Dendritic cell treated with granulocyte-macrophage colony-stimulating factor and Interleukin-4, amounts not matched to agents 40 ng/mL and 50 ng/mL, for 4 days (primary cell): ENCODE data around the gene MAN1A1.

Experiments used
- H3K27ac Mint-ChIP-seq: one replicate; pipeline ENCODE4 v1.8.0; 2022; ENCODE audit warnings: mild to moderate bottlenecking, mixed read lengths
- H3K27me3 Mint-ChIP-seq: one replicate; pipeline ENCODE4 v1.8.0; 2022; ENCODE audit warnings: mild to moderate bottlenecking, mixed read lengths
- H3K36me3 Mint-ChIP-seq: one replicate; pipeline ENCODE4 v1.8.0; 2022; ENCODE audit warnings: low read depth, mixed read lengths
- H3K4me1 Mint-ChIP-seq: one replicate; pipeline ENCODE4 v1.8.0; 2022; ENCODE audit warnings: low read depth, mixed read lengths
- H3K4me3 Mint-ChIP-seq: one replicate; pipeline ENCODE4 v1.8.0; 2022; ENCODE audit warnings: mild to moderate bottlenecking, moderate library complexity, mixed read lengths
- H3K9me3 Mint-ChIP-seq: one replicate; pipeline ENCODE4 v1.8.0; 2022; ENCODE audit warnings: mixed read lengths
- intact Hi-C: fragments of 100-400 bp; cut with micrococcal nuclease; formaldehyde crosslinking; loops from one replicate; pipeline ENCODE4 v1.15.0; 2022

The MAN1A1 gene

GRCh38 chr6:119312875-119313338 lies 36.7 kb downstream of the MAN1A1 start:
- H3K27me3 Mint-ChIP-seq, result peaks cover 2% of the 10 kb centered on the region
- no peaks in the 10 kb centered on the region for H3K9me3 Mint-ChIP-seq
- H3K4me3 Mint-ChIP-seq, result no peak overlapping the region
- no peak overlapping the region for H3K27ac Mint-ChIP-seq
- H3K36me3 Mint-ChIP-seq, result no peaks in the 10 kb centered on the region
- peaks cover 50% of the 10 kb centered on the region for H3K4me1 Mint-ChIP-seq
- intact Hi-C loops, result loop anchor here (5.0 to 10.0 kb wide), 2 partner anchors 34 to 168 kb away; partner anchors contain the start of gene MAN1A1

- H3K27ac Mint-ChIP-seq, result no peak overlapping the region
- no peaks in the 10 kb centered on the region for H3K36me3 Mint-ChIP-seq
- no peaks in the 10 kb centered on the region for H3K9me3 Mint-ChIP-seq
- H3K4me3 Mint-ChIP-seq, result no peak overlapping the region
- intact Hi-C loops, result loop anchor here (5.0 to 10.0 kb wide), 2 partner anchors 35 to 168 kb away; partner anchors contain the start of gene MAN1A1
- peaks cover 2% of the 10 kb centered on the region for H3K27me3 Mint-ChIP-seq
- peaks cover 50% of the 10 kb centered on the region for H3K4me1 Mint-ChIP-seq
Measured at GRCh38 chr6:119312441-119312840, 37.1 kb downstream of the MAN1A1 start.

DNA sequence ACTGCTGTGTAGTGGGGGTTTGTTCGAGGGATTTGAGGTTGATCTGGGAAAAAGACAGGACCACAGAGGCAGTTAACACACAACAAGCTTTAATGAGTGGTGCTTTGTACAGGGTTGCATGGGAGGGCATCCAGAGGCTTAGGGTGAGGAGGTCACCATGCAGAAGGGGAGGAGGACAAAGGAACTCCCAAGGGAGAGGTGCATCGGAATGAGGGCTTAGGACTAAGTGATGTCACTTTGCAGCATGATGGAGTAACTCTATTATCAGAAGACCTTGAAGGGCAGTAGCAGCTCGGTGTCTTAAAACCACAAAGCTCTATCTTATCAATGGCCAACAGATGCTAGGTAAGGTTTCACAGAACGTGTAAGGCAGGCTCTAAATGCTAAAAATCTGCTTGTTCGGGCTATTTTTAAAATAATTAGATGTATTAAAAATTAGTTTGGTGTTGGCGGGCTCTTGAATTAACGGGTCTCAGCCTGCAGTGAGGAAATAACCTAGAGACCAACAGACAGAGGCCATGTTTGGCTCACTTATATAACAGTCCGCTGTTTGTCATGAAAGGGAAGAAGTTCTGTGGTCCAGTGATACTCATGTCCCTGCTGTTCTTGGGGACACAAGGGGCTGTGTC lies 37.9 kb downstream of the MAN1A1 start:
- intact Hi-C loops, result loop anchor here (5.0 to 10.0 kb wide), 2 partner anchors 36 to 167 kb away; partner anchors contain the start of gene MAN1A1
- no peak overlapping the region for H3K4me3 Mint-ChIP-seq
- H3K9me3 Mint-ChIP-seq, result no peaks in the 10 kb centered on the region
- H3K36me3 Mint-ChIP-seq, result no peaks in the 10 kb centered on the region
- peaks cover 2% of the 10 kb centered on the region for H3K27me3 Mint-ChIP-seq
- H3K4me1 Mint-ChIP-seq, result peaks cover 50% of the 10 kb centered on the region
- H3K27ac Mint-ChIP-seq, result no peak overlapping the region

DNA sequence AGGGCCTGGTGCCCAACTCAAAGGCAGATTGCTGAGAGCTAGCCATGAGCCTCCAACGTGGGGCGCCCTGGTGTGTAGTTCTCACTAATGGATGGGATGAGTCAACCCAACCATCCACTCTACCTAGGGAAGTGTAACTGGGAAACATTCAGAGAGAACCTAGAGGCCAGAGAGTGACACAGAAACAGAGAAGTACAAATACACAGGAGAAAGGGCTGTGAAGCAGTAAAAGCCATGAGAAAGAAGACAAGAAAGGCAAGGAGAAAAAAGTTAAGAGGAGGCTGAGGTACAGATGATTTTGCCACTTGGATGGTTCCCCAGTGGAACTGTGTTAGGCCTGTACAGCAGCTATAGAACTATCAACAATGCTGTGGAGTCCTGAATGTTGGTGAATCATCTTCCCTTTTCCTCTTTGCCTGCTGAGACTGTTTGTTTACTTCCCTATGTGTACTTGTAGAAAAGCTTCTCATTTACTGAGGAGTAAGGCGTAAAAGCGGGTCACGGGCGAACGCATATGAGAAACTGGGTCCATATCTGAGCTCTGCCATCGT lies 39.0 kb downstream of the MAN1A1 start:
- H3K36me3 Mint-ChIP-seq, result peaks cover 2% of the 10 kb centered on the region
- H3K4me3 Mint-ChIP-seq, result no peak overlapping the region
- peak overlapping the region; percentile 57 for H3K27ac Mint-ChIP-seq
- H3K4me1 Mint-ChIP-seq, result peaks cover 50% of the 10 kb centered on the region
- intact Hi-C loops, result loop anchor here (5.0 to 10.0 kb wide), 2 partner anchors 37 to 166 kb away; partner anchors contain the start of gene MAN1A1
- no peaks in the 10 kb centered on the region for H3K9me3 Mint-ChIP-seq
- peaks cover 2% of the 10 kb centered on the region for H3K27me3 Mint-ChIP-seq

- no peaks in the 10 kb centered on the region for H3K9me3 Mint-ChIP-seq
Measured at GRCh38 chr6:119308991-119309657, 40.4 kb downstream of the MAN1A1 start.

GRCh38 chr6:119308048-119308570 lies 41.5 kb downstream of the MAN1A1 start:
- peaks cover 2% of the 10 kb centered on the region for H3K27me3 Mint-ChIP-seq
- H3K36me3 Mint-ChIP-seq, result peaks cover 13% of the 10 kb centered on the region
- H3K4me3 Mint-ChIP-seq, result no peak overlapping the region
- intact Hi-C loops, result no loop called here
- H3K27ac Mint-ChIP-seq, result no peak overlapping the region
- H3K4me1 Mint-ChIP-seq, result peaks cover 29% of the 10 kb centered on the region
- no peaks in the 10 kb centered on the region for H3K9me3 Mint-ChIP-seq

More at GRCh38 chr6:119308991-119309657, 40.4 kb downstream of the MAN1A1 start:
- peaks cover 2% of the 10 kb centered on the region for H3K27me3 Mint-ChIP-seq
- H3K4me3 Mint-ChIP-seq, result no peak overlapping the region
- H3K27ac Mint-ChIP-seq, result no peak overlapping the region
- intact Hi-C loops, result no loop called here
- peaks cover 7% of the 10 kb centered on the region for H3K36me3 Mint-ChIP-seq
- H3K4me1 Mint-ChIP-seq, result peaks cover 40% of the 10 kb centered on the region

DNA sequence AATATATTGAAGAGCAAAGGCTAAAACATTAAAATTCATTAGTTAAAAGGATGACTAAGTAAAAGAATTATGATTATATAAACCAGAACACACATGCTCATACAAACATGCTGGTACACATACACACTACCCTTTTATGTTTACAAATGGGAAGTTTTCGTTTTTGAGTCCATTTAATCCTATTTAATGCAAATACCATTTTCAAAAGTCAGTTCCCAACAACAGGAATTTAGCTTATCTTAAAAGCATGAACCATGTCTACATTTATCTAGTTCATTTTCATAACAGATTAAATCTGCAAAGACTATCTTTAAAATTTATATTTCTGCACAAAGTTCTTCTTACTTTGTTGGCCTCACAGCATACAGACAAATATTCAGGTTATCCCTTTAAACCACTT lies 42.5 kb downstream of the MAN1A1 start:
- H3K27ac Mint-ChIP-seq, result no peak overlapping the region
- H3K36me3 Mint-ChIP-seq, result peaks cover 18% of the 10 kb centered on the region
- H3K4me1 Mint-ChIP-seq, result peaks cover 24% of the 10 kb centered on the region
- no peak overlapping the region for H3K4me3 Mint-ChIP-seq
- intact Hi-C loops, result no loop called here
- H3K27me3 Mint-ChIP-seq, result peaks cover 2% of the 10 kb centered on the region
- no peaks in the 10 kb centered on the region for H3K9me3 Mint-ChIP-seq

GRCh38 chr6:119306396-119306968 lies 43.1 kb downstream of the MAN1A1 start:
- intact Hi-C loops, result no loop called here
- H3K36me3 Mint-ChIP-seq, result peaks cover 18% of the 10 kb centered on the region
- peaks cover 1% of the 10 kb centered on the region for H3K27me3 Mint-ChIP-seq
- no peaks in the 10 kb centered on the region for H3K9me3 Mint-ChIP-seq
- H3K4me3 Mint-ChIP-seq, result no peak overlapping the region
- H3K4me1 Mint-ChIP-seq, result peaks cover 18% of the 10 kb centered on the region
- H3K27ac Mint-ChIP-seq, result no peak overlapping the region

GRCh38 chr6:119303164-119303887 lies 46.2 kb downstream of the MAN1A1 start:
- Mint-ChIP-seq H3K27ac (no peak overlapping the region), H3K9me3 (no peaks in the 10 kb centered on the region), H3K4me1 (peaks cover 5% of the 10 kb centered on the region), H3K27me3 (no peaks in the 10 kb centered on the region), H3K36me3 (peaks cover 18% of the 10 kb centered on the region), H3K4me3 (no peak overlapping the region)
- intact Hi-C loops, result no loop called here

- H3K27ac Mint-ChIP-seq, result no peak overlapping the region
- no peaks in the 10 kb centered on the region for H3K9me3 Mint-ChIP-seq
- H3K4me3 Mint-ChIP-seq, result no peak overlapping the region
- peaks cover 5% of the 10 kb centered on the region for H3K4me1 Mint-ChIP-seq
- intact Hi-C loops, result no loop called here
- H3K27me3 Mint-ChIP-seq, result no peaks in the 10 kb centered on the region
- H3K36me3 Mint-ChIP-seq, result peaks cover 18% of the 10 kb centered on the region
Measured at GRCh38 chr6:119301429-119301828, 48.1 kb downstream of the MAN1A1 start.

- Mint-ChIP-seq H3K9me3 (no peaks in the 10 kb centered on the region), H3K36me3 (peaks cover 12% of the 10 kb centered on the region), H3K4me3 (no peak overlapping the region), H3K4me1 (peaks cover 5% of the 10 kb centered on the region), H3K27me3 (no peaks in the 10 kb centered on the region), H3K27ac (no peak overlapping the region)
- intact Hi-C loops, result no loop called here
Measured at GRCh38 chr6:119299694-119300093, 49.9 kb downstream of the MAN1A1 start.

DNA sequence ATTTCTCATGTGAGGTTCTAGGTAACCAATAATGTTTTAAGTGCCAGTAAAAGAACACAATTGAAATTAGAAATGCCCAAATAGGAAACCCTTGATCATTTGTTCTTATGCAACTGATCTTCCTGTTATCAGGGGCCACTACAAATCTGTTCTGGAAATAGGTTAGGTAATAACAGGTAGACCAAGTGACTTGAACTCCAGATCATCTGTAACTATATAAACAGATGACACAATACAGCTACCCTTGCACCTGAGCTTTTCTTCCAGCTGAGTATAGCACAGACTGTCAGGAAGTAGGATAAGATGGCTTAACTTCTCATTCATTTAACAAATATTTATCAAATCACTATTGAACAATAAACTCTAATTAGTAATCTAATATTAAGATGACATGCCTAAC lies 52.5 kb downstream of the MAN1A1 start:
- intact Hi-C loops, result no loop called here
- Mint-ChIP-seq H3K27me3 (no peaks in the 10 kb centered on the region), H3K4me3 (no peak overlapping the region), H3K36me3 (no peaks in the 10 kb centered on the region), H3K27ac (no peak overlapping the region), H3K9me3 (no peaks in the 10 kb centered on the region), H3K4me1 (no peaks in the 10 kb centered on the region)
